Urinary bladder (tissue), 4 donors: ENCODE data around the gene PSMC5. TPM values are rescaled to one million over a fixed set of nuclear protein-coding genes. Genes with fewer than 3 reads are reported as not detected.
"Not testable (repeated sequence)": the region's sequence is repeated elsewhere in the genome, so short reads cannot be mapped to it uniquely, and the experiment has no call there.

ENCODE experiments used
- DNase-seq: peaks from one replicate; pipeline ENCODE4 v3.0.0-alpha.2; 2015; ENCODE audit errors: extremely low spot score
- H3K27ac ChIP-seq: one replicate; pipeline ENCODE4 v1.5.1; 2013; ENCODE audit warnings: low read depth, mild to moderate bottlenecking, moderate library complexity
- H3K36me3 ChIP-seq: one replicate; pipeline ENCODE4 v1.6.1; 2013; ENCODE audit warnings: mild to moderate bottlenecking, moderate library complexity; ENCODE audit not compliant: insufficient read depth
- H3K4me1 ChIP-seq: one replicate; pipeline ENCODE4 v1.6.1; 2013; ENCODE audit warnings: mild to moderate bottlenecking, moderate library complexity; ENCODE audit not compliant: insufficient read depth
- H3K4me3 ChIP-seq: one replicate; pipeline ENCODE4 v1.5.1; 2013; ENCODE audit warnings: low read depth, low read length
- WGBS: extraction: QIAGEN DNeasy Blood & Tissue Kit; methylation state at CpG from one replicate; pipeline ENCODE4 v1.1.7; 2013; 5-methylcytosine and 5-hydroxymethylcytosine counted together
- polyA plus RNA-seq: library from polyadenylated mRNA; stranded (reverse); fragments of 200-250 nt; gene quantifications from one replicate; pipeline ENCODE4 v1.2.3, GENCODE V29; 2013
- total RNA-seq: library from RNA; depleted of rRNA; stranded (reverse); fragments of >200 nt; gene quantifications from one replicate; pipeline ENCODE4 v1.2.3, GENCODE V29; 2014
- donor health status: healthy with polysubstance abuse.
- donor health status: healthy.

Gene PSMC5
- total and polyA plus RNA-seq, 2 donors: 25.2 to 183 TPM

DNA sequence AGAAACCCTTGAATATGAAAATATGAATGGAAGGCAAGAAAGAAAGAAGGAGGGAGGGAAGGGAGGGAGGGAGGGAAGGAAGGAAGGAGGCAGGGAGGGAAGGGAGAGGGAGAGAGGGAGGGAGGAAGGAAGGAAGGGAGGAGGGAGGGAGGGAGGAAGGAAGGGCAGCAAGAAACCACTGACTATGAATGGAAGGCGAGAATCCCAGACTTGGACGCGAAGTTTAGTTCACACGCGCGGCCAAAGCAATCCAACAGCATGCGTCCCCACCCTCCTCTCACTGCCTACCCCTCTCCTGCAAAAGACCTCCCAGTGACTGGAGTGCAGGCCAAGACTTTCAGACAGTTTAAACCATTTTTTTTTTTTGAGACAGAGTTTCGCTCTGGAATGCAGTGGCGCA lies 23.2 kb downstream of the PSMC5 start:
- H3K4me3 ChIP-seq: no peak overlapping the region
- 67% methylated on average over 9 of the region's 9 CpGs for WGBS
- H3K4me1 ChIP-seq: no peaks in the 10 kb centered on the region
- DNase-seq: no peak
- no peaks in the 10 kb centered on the region for H3K36me3 ChIP-seq
- no peak overlapping the region for H3K27ac ChIP-seq

DNA sequence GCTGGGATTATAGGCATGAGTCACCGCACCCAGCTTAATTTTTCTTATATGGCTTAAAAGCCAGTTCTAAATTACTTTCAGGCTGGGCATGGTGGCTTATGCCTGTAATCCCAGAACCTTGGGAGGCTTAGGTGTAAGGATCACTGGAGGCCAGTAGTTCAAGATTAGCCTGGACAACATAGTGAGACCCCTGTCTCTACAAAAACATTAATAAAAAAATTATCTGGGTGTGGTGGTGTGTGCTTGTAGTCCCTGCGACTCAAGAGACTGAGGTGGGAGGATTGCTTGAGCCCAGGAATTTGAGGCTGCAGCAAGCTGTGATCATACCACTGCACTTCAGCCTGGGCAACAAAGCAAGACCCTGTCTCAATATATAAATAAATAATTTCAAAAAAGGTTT lies 26.0 kb downstream of the PSMC5 start:
- H3K4me3 ChIP-seq: no peak overlapping the region
- DNase-seq: no peak
- no peak overlapping the region for H3K27ac ChIP-seq
- H3K36me3 ChIP-seq: no peaks in the 10 kb centered on the region
- no peaks in the 10 kb centered on the region for H3K4me1 ChIP-seq
- WGBS: 88% methylated on average over 2 of the region's 2 CpGs

DNA sequence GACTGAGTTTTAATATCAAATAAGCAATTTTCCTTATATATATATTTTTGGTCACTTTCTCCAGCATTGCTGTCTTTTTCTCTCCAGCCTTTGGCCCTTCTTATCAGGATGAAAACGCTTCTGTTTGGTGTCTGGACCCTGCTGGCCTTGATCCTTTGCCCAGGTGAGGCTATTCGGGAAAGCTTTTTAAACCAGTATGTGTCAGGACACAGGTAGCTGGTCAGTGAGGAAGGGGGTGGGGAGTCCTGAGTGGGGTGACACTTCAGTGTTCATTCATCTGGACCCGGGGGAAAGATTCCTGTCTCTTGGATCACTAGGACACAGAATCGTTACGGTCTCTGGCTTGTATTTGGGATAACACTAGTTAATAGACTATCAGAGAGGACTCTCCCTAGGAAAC lies 27.5 kb downstream of the PSMC5 start:
- Histone ChIP-seq H3K27ac (no peak overlapping the region), H3K36me3 (no peaks in the 10 kb centered on the region), H3K4me3 (no peak overlapping the region), H3K4me1 (no peaks in the 10 kb centered on the region)
- no peak for DNase-seq
- WGBS: 84% methylated on average over 5 of the region's 5 CpGs

DNA sequence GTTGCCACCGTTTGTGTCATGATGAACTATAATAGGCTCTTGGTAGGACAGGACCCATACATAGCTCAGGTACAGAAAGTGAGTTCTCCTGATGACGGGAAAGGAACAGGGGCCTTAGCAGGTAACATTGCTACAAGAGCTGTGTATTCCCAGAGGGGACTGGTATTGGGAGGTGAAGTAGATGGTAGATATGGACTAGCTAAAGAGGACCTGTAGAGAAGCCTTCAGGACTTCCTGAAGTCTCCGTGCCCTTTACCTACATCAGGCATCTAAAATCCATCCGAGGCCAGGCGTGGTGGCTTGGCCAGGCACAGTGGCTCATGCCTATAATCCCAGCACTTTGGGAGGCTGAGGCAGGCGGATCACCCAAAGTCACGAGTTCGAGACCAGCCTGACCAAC lies 28.0 kb downstream of the PSMC5 start:
- no peak for DNase-seq
- H3K4me1 ChIP-seq: no peaks in the 10 kb centered on the region
- 92% methylated on average over 8 of the region's 8 CpGs for WGBS

DNA sequence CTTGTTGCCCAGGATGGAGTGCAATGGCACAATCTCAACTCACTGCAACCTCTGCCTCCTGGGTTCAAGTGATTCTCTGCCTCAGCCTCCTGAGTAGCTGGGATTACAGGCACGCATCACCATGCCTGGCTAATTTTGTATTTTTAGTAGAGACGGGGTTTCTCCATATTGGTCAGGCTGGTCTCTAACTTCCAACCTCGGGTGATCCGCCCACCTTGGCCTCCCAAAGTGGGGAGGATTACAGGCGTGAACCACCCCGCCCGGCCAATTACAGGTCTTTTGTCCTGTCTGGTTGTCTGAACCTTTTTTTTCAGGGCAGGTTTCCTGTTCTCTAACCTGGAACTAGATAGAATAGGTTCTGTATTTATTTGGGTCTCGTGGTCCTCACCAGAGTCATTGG lies 29.2 kb downstream of the PSMC5 start:
- DNase-seq: not testable (repeated sequence)
- 92% methylated on average over 8 of the region's 8 CpGs for WGBS

More for the DNA sequence above, 28.0 kb downstream of the PSMC5 start:
- Histone ChIP-seq H3K4me3 (no peak overlapping the region), H3K36me3 (no peaks in the 10 kb centered on the region), H3K27ac (no peak overlapping the region)

DNA sequence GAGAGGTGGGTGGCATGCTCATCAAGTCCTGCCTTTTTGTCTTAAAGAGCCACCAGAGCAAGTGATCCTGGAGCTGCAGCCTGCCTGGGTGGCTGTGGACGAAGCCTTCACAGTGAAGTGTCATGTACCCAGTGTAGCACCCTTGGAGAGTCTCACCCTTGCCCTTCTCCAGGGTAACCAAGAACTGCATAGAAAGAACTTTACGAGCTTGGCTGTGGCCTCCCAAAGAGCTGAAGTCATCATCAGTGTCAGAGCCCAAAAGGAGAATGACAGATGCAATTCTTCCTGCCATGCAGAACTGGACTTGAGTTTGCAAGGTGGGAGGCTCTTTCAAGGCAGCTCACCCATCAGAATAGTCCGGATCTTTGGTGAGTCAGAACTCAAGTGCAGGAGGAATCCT lies 32.0 kb downstream of the PSMC5 start:
- no peaks in the 10 kb centered on the region for H3K4me1 ChIP-seq
- 74% methylated on average over 3 of the region's 3 CpGs for WGBS
- no peak overlapping the region for H3K27ac ChIP-seq
- no peaks in the 10 kb centered on the region for H3K36me3 ChIP-seq
- no peak for DNase-seq
- no peak overlapping the region for H3K4me3 ChIP-seq

More for the DNA sequence above, 29.2 kb downstream of the PSMC5 start:
- not testable (repeated sequence) for H3K4me1 ChIP-seq, H3K27ac ChIP-seq, H3K36me3 ChIP-seq, H3K4me3 ChIP-seq

DNA sequence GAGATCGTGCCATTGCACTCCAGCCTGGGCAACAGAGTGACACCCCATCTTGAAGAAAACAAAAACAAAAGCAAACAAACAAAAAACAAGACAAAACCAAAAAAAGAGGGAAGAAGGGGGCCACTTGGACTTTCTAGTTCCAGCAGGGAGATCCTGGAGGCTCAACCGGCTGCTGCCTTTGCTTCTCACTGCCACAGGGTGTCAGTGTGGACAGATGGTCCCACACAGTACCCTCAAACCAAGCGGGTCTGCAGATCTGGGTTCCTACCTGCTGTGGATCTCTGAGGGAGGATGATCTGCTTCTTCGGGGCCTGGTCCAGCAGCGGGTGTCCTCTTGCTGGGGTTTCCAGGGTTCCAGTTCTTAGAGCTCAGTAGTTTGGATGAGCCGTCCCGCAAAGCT lies 39.4 kb downstream of the PSMC5 start:
- not testable (repeated sequence) for DNase-seq, H3K4me1 ChIP-seq, H3K27ac ChIP-seq, H3K36me3 ChIP-seq, H3K4me3 ChIP-seq
- 80% methylated on average over 7 of the region's 7 CpGs for WGBS

DNA sequence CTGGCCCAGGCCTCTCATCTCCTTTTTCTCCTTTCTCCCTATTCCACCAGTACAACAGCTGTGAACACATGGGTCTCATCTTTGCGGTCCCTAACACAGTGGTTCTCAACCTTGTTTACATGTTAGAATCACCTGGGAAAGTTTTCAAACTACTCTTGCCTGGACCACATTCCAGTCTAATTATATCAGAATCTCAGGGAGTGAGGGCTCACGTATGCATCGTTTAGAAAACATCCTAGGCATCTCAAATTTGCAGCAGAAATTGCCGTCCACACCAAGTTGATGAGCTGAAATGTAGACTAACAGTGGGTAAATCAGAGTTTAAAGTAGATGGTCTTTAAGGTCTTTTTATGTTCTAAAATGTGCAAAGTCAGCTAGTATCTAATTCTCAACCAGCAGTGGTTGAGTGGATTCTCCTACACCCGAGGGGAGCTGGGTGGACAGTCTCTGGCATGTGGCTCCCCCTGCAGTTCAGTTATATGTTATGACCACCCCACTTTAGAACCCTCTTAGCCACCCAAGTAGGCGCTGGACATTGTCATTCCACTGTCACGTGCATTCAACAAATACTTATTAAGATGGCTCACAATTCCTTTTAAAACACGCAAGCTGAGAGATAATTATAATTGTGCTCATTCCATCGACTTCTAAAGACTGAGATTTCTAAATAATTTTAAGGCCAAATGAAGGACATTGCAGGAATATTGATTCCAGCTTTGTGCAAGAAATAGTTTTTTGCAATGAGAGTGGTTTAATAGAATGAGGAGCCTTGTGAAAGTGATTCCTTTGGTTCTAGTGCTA lies 42.5 kb downstream of the PSMC5 start:
- not testable (repeated sequence) for H3K27ac ChIP-seq, H3K4me1 ChIP-seq, H3K4me3 ChIP-seq, DNase-seq, H3K36me3 ChIP-seq
- WGBS: 48% methylated on average over 9 of the region's 9 CpGs

DNA sequence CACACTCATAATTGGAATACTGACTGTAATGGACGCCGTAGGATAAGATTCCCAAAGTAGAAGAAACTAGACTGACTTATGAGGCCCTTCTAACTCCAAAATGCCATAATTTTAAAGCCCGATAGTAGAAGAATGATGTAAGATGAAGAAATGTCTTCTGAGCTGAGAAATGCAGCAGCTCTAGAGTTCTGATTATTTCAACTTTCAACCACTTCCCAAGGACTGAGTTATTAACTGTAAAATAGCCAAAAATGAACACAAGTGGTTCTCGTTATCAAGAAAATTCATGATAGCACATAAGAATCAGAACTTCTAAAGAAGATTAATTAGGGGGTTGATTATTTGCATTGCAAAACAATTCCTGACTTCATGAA lies 43.0 kb downstream of the PSMC5 start:
- not testable (repeated sequence) for H3K4me3 ChIP-seq, H3K36me3 ChIP-seq, H3K27ac ChIP-seq, DNase-seq, H3K4me1 ChIP-seq
- WGBS: 86% methylated on average over 4 of the region's 4 CpGs

DNA sequence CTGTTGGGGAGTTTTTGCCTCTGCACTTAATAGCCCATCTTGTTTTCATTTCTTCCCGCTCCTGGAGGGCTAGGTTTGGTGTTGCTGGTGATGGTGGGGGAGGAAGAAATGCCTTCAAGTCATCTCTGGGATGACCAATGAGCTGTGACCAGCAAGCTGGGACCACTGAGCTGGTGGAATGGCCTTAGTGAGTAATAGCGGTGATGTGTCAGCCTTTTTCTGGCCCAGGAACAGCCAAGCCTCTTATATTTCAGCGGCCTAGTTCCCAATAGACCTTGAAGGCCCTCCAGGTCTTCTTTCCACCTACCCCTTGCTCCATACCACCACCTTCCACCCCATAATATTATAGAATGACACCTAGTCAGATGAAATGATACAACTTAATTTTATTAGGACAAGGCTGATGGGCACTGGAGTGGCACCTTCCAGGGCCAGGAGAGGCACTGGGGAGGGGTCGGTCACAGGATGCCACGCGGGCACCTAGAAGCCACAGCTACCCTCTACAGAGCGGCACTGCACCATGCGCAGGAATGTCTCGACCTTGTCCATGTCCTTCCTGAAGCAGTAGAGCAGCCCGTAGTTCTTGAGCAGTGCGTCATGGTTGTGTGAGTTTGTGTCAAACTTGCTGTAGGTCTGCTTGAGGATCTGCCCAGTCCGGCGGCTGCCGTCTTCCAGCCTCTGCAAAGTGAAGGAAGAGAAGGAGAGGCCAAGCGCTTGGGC lies 44.6 kb downstream of the PSMC5 start:
- not testable (repeated sequence) for H3K4me1 ChIP-seq, DNase-seq, H3K4me3 ChIP-seq, H3K36me3 ChIP-seq, H3K27ac ChIP-seq
- WGBS: 93% methylated on average over 15 of the region's 15 CpGs

DNA sequence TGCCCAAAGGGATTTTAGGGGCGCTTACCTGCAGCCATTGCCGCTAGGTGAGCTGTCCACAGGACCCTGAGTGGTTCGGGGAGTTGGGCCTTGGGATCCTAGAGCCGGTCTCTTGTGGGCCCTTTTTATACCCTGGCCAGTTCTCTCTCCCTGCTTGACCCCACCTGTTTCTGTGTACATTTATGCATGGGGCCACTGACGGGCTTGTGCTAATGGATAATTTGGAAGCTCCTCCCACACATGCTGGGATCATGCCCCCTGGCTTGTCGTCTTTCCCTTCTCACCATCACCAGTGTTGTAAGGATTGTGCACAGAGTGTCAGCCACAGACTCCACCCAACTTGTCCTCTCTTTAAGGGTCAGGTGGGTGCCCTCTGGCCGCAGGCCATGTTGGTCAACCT lies 46.3 kb downstream of the PSMC5 start, which contains the start of gene CSH2:
TSS of gene CSH2 (minus strand) at position 101 of the 400 bp plus-strand sequence. CDS start at position 38, 63 bp downstream.
- WGBS: 75% methylated on average over 7 of the region's 7 CpGs
- H3K36me3 ChIP-seq, H3K4me3 ChIP-seq, H3K4me1 ChIP-seq, DNase-seq, H3K27ac ChIP-seq: not testable (repeated sequence)

DNA sequence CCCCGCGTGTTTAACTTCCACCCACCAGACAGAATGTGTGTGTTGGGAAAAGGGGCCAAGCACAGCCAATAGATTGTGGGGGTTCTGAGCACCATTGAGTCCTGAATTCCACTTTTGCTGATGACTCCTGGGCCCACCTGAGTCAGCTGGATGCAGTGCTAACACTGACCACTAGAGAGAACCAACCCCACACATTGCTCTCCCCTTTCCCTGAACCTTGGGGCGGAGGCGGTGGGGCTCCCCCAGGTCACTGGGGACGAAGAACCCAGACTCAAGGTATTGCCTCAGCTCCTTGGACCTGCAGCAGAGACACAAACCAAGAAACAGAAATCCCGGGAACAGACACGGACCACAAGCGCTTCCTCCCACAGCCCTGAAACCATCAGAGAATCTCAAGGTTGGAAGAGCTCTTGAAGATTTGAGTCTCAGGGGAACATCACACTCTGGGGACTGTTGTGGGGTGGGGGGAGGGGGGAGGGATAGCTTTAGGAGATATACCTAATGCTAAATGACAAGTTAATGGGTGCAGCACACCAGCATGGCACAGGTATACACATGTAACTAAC lies 46.9 kb downstream of the PSMC5 start:
- DNase-seq, H3K36me3 ChIP-seq: not testable (repeated sequence)

DNA sequence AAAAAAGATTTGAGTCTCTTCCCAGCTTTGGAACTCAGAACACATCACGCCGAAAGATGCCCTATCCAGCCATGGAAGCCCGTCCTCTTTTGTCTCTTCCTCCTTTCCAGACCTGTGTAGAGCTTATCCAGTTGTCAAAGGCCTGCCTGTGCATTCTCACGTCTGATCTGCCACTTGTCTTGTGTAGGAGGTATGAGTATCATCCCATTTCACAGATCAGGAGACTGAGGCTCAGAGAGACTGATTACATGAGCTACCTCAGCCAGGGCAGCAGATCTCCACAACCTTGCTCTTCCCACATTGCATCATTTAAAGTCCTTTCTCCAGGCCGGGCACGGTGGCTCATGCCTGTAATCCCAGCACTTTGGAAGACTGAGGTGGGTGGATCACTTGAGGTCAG lies 47.5 kb downstream of the PSMC5 start:
- H3K4me3 ChIP-seq, DNase-seq, H3K36me3 ChIP-seq, H3K4me1 ChIP-seq, H3K27ac ChIP-seq: not testable (repeated sequence)
- 77% methylated on average over 6 of the region's 6 CpGs for WGBS

More for the DNA sequence above, 46.9 kb downstream of the PSMC5 start:
- WGBS: 73% methylated on average over 6 of the region's 8 CpGs
- H3K4me3 ChIP-seq, H3K27ac ChIP-seq, H3K4me1 ChIP-seq: not testable (repeated sequence)

DNA sequence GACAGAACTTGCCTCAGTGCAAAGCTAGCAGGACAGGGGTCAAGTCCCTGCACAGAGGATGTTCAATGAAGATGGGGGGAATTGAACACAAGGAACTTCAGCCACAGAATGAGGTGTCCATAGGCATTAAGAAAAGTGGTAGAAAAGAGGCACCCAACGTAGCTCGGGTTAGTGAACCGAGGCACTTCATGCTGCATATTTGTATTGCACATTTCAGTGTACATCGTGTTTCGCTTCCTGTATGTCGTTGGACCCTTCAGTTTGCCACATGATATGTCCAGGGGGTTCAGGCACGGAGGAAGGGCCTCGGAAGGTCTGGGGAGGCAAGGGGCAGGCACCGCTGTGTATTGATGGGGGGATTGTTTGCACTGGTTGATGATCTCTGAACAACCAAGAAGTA lies 51.2 kb downstream of the PSMC5 start:
- H3K36me3 ChIP-seq, H3K4me3 ChIP-seq, H3K4me1 ChIP-seq, H3K27ac ChIP-seq, DNase-seq: not testable (repeated sequence)
- 87% methylated on average over 9 of the region's 9 CpGs for WGBS
